ENCODE data around the gene ETS2.

ETS2 gene

DNA sequence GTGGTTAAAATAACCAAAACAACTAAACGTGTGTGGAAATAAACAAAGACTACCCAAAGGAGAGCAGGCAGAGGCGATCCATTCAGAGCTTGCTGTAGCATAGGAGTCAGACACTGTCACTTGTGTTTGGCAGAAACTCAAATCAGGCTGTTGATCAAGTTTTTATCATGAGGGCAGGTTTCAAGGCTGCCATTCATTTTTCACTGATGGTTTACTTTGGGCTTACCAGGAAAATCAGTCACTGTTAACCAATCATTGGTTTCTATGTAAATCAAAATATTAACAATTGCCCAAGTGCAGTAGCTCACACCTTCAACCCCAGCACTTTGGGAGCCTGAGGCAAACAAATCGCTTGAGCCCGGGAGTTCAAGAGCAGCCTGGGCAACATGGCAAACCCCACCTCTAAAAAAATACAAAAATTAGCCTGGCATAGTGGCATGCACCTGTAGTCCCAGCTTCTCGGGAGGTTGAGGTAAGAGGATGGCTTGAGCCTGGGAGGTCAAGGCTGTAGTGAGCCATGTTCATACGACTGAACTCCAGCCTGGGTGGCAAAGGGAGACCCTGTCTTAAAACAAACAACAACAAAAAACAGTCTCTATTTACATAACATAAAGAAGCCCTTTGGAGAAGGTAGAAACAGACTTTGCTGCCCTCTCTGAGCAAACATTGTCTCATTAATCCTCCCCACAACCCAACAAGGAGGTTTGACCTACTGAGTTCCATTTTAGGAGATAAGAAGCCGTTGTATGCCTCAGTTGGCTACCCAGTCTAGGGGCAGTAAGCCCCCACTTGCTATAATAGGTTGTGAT is 21.1 kb upstream of the ETS2 start:
- Histone ChIP-seq H3K4me3 (ENCODE audit: low read depth in 1 of 2, low read length in 2 of 2) (no peak overlapping the region), H3K4me1 (ENCODE audit: insufficient read depth, low read length) (no peaks in the 10 kb centered on the region), H3K9me3 (ENCODE audit: low read length) (no peaks in the 10 kb centered on the region), H3K9ac (ENCODE audit: low read length) (no peak overlapping the region), H3K27me3 (ENCODE audit: control insufficient read depth in 1 of 2, insufficient read depth in 2 of 2, low read length in 2 of 2) (no peaks in the 10 kb centered on the region), H3K27ac (ENCODE audit: low read depth, low read length) (no peak overlapping the region), H3K36me3 (ENCODE audit: insufficient read depth, low read length) (no peaks in the 10 kb centered on the region)

- Histone ChIP-seq H3K27ac (ENCODE audit: low read depth, low read length) (no peak overlapping the region), H3K27me3 (ENCODE audit: control insufficient read depth in 1 of 2, insufficient read depth in 2 of 2, low read length in 2 of 2) (no peaks in the 10 kb centered on the region), H3K4me1 (ENCODE audit: insufficient read depth, low read length) (no peaks in the 10 kb centered on the region), H3K9me3 (ENCODE audit: low read length) (no peaks in the 10 kb centered on the region), H3K4me3 (ENCODE audit: low read depth in 1 of 2, low read length in 2 of 2) (no peak overlapping the region), H3K36me3 (ENCODE audit: insufficient read depth, low read length) (no peaks in the 10 kb centered on the region), H3K9ac (ENCODE audit: low read length) (no peak overlapping the region)
Observed at GRCh38 chr21:38785483-38785882, 20.2 kb upstream of the ETS2 start.

- H3K27me3 ChIP-seq (ENCODE audit: control insufficient read depth in 1 of 2, insufficient read depth in 2 of 2, low read length in 2 of 2): no peaks in the 10 kb centered on the region
- no peak overlapping the region for H3K4me3 ChIP-seq (ENCODE audit: low read depth in 1 of 2, low read length in 2 of 2)
- H3K36me3 ChIP-seq (ENCODE audit: insufficient read depth, low read length): no peaks in the 10 kb centered on the region
- H3K9me3 ChIP-seq (ENCODE audit: low read length): no peaks in the 10 kb centered on the region
- no peak overlapping the region for H3K9ac ChIP-seq (ENCODE audit: low read length)
- H3K4me1 ChIP-seq (ENCODE audit: insufficient read depth, low read length): no peaks in the 10 kb centered on the region
- no peak overlapping the region for H3K27ac ChIP-seq (ENCODE audit: low read depth, low read length)
Observed at GRCh38 chr21:38787016-38787415, 18.7 kb upstream of the ETS2 start.

- no peaks in the 10 kb centered on the region for H3K4me1 ChIP-seq (ENCODE audit: insufficient read depth, low read length)
- H3K9me3 ChIP-seq (ENCODE audit: low read length): no peaks in the 10 kb centered on the region
- H3K36me3 ChIP-seq (ENCODE audit: insufficient read depth, low read length): no peaks in the 10 kb centered on the region
- no peaks in the 10 kb centered on the region for H3K27me3 ChIP-seq (ENCODE audit: control insufficient read depth in 1 of 2, insufficient read depth in 2 of 2, low read length in 2 of 2)
- H3K27ac ChIP-seq (ENCODE audit: low read depth, low read length): no peak overlapping the region
- no peak overlapping the region for H3K4me3 ChIP-seq (ENCODE audit: low read depth in 1 of 2, low read length in 2 of 2)
- no peak overlapping the region for H3K9ac ChIP-seq (ENCODE audit: low read length)
Observed at GRCh38 chr21:38787461-38788274, 18.1 kb upstream of the ETS2 start.

GRCh38 chr21:38788275-38788905 is 17.3 kb upstream of the ETS2 start:
- Histone ChIP-seq H3K9me3 (ENCODE audit: low read length) (no peaks in the 10 kb centered on the region), H3K36me3 (ENCODE audit: insufficient read depth, low read length) (no peaks in the 10 kb centered on the region), H3K4me1 (ENCODE audit: insufficient read depth, low read length) (no peaks in the 10 kb centered on the region), H3K27ac (ENCODE audit: low read depth, low read length) (no peak overlapping the region), H3K9ac (ENCODE audit: low read length) (no peak overlapping the region), H3K27me3 (ENCODE audit: control insufficient read depth in 1 of 2, insufficient read depth in 2 of 2, low read length in 2 of 2) (no peaks in the 10 kb centered on the region), H3K4me3 (ENCODE audit: low read depth in 1 of 2, low read length in 2 of 2) (no peak overlapping the region)

DNA sequence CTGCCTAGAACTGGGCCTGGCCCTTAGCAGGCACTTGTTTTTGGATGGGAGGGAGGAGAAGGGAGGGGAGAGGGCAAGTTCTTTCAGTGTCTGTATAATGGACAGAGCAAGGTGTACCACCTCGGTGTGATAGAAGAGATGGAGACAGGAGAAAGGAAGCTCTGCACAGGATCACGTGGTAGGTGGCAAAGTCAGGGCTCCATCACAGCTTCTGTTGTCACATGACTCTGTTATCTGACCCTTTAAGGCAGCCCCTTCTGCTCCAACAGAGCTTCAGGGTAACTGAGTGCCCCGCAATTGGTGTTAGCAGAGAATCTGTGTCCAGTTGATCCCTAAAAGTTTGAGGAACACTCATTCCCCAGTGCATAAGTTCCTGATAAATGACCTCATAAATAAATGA is 16.5 kb upstream of the ETS2 start:
- H3K27ac ChIP-seq (ENCODE audit: low read depth, low read length): no peak overlapping the region

DNA sequence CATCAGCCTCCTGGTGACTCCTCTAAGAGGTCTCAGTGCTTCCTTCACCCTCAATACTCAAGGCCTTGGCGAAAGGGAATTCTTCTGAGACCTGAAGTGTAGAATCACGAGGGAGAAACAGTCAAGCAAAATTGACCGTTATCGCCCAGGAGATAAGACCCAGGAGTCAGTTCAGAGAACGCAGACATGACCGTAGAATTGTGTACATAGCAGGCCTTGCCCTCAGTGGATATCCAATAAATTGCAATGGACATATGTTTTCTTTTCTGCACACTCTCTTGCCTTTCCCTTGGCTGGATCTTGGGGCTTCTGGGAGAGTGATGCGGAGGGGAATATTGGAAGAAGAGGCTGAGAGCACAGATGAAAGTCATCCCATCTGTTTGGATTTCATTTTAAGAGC is 15.7 kb upstream of the ETS2 start:
- no peaks in the 10 kb centered on the region for H3K9me3 ChIP-seq (ENCODE audit: low read length)
- no peak overlapping the region for H3K9ac ChIP-seq (ENCODE audit: low read length)
- peak overlapping the region; percentile 24 for H3K27ac ChIP-seq (ENCODE audit: low read depth, low read length)
- no peaks in the 10 kb centered on the region for H3K36me3 ChIP-seq (ENCODE audit: insufficient read depth, low read length)
- no peaks in the 10 kb centered on the region for H3K27me3 ChIP-seq (ENCODE audit: control insufficient read depth in 1 of 2, insufficient read depth in 2 of 2, low read length in 2 of 2)
- H3K4me3 ChIP-seq (ENCODE audit: low read depth in 1 of 2, low read length in 2 of 2): no peak overlapping the region
- H3K4me1 ChIP-seq (ENCODE audit: insufficient read depth, low read length): no peaks in the 10 kb centered on the region

More for the DNA sequence above, 16.5 kb upstream of the ETS2 start:
- Histone ChIP-seq H3K4me1 (ENCODE audit: insufficient read depth, low read length) (no peaks in the 10 kb centered on the region), H3K9ac (ENCODE audit: low read length) (no peak overlapping the region), H3K9me3 (ENCODE audit: low read length) (no peaks in the 10 kb centered on the region), H3K36me3 (ENCODE audit: insufficient read depth, low read length) (no peaks in the 10 kb centered on the region), H3K4me3 (ENCODE audit: low read depth in 1 of 2, low read length in 2 of 2) (no peak overlapping the region), H3K27me3 (ENCODE audit: control insufficient read depth in 1 of 2, insufficient read depth in 2 of 2, low read length in 2 of 2) (no peaks in the 10 kb centered on the region)

DNA sequence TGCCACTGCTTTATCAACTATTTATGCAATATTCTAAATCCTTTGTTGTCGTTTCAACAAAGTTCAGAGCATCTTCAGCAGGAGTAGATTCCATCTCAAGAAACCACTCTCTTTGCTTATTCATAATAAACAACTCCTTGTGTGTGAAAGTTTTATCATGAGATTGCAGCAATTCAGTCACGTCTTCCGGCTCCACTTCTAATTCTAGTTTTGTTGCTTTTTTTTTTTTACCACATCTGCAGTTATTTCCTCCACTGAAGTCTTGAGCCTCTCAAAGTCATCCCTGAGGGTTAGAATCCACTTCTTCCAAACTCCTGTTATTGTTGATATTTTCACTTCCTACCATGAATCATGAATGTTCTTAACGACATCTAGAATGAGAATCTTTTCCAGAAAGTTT is 14.8 kb upstream of the ETS2 start:
- H3K4me1 ChIP-seq (ENCODE audit: insufficient read depth, low read length): no peaks in the 10 kb centered on the region

GRCh38 chr21:38792676-38793459 is 12.9 kb upstream of the ETS2 start:
- H3K27me3 ChIP-seq (ENCODE audit: control insufficient read depth in 1 of 2, insufficient read depth in 2 of 2, low read length in 2 of 2): no peaks in the 10 kb centered on the region
- no peak overlapping the region for H3K27ac ChIP-seq (ENCODE audit: low read depth, low read length)
- H3K36me3 ChIP-seq (ENCODE audit: insufficient read depth, low read length): no peaks in the 10 kb centered on the region
- no peaks in the 10 kb centered on the region for H3K4me1 ChIP-seq (ENCODE audit: insufficient read depth, low read length)
- no peaks in the 10 kb centered on the region for H3K9me3 ChIP-seq (ENCODE audit: low read length)
- H3K4me3 ChIP-seq (ENCODE audit: low read depth in 1 of 2, low read length in 2 of 2): no peak overlapping the region
- H3K9ac ChIP-seq (ENCODE audit: low read length): no peak overlapping the region

More for the DNA sequence above, 14.8 kb upstream of the ETS2 start:
- Histone ChIP-seq H3K9me3 (ENCODE audit: low read length) (no peaks in the 10 kb centered on the region), H3K9ac (ENCODE audit: low read length) (no peak overlapping the region), H3K36me3 (ENCODE audit: insufficient read depth, low read length) (no peaks in the 10 kb centered on the region), H3K27me3 (ENCODE audit: control insufficient read depth in 1 of 2, insufficient read depth in 2 of 2, low read length in 2 of 2) (no peaks in the 10 kb centered on the region), H3K27ac (ENCODE audit: low read depth, low read length) (no peak overlapping the region), H3K4me3 (ENCODE audit: low read depth in 1 of 2, low read length in 2 of 2) (no peak overlapping the region)

DNA sequence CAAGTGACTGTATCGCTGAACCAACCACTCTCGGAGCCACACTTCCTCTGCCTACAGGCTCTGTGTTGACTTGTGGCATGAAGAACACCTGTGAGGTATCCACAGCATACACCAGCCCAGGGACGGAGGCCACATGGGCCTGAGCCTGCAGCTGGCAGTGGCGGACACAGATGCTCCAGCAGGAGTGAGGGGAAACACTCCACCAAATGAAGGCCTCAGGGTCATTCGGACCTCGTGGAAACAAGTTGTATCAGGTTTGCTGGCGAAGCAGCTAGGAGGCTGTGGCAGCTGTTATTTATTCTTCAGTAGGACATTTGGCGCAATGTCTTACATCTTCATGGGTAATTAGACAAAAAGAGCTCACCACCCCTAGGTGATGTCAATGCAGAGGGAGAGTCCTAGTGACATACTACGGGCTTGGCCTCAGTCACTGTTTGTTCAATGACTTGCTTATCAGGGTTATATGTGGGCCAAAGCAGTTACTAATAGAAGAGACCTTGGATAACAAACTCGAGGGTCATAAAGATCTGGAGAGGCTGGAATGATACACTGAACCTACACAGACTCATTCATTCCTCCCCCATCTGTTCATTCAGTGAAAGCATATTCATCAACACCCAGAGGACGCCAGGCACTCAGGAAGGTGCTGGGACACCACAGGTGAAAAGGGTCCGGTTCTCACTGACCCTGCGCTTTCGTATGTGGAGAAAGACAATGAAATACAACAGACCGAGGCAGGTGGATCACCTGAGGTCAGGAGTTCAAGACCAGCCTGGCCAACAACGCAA is 11.6 kb upstream of the ETS2 start:
- Histone ChIP-seq H3K9me3 (ENCODE audit: low read length) (no peaks in the 10 kb centered on the region), H3K4me1 (ENCODE audit: insufficient read depth, low read length) (no peaks in the 10 kb centered on the region), H3K27me3 (ENCODE audit: control insufficient read depth in 1 of 2, insufficient read depth in 2 of 2, low read length in 2 of 2) (no peaks in the 10 kb centered on the region), H3K9ac (ENCODE audit: low read length) (no peak overlapping the region), H3K27ac (ENCODE audit: low read depth, low read length) (no peak overlapping the region), H3K4me3 (ENCODE audit: low read depth in 1 of 2, low read length in 2 of 2) (no peak overlapping the region), H3K36me3 (ENCODE audit: insufficient read depth, low read length) (no peaks in the 10 kb centered on the region)

All from muscle layer of colon (tissue), 2 donors.